ENCODE results near the gene PSMD5. TPM values are rescaled to one million over a fixed set of nuclear protein-coding genes. Genes with fewer than 3 reads are reported as not detected.

PSMD5 gene
- total and polyA plus RNA-seq, 10 of the 15 experiments (the other 5 are each of a cell fraction or from before 2014, with no cell fraction given) = 8.8 to 47.7 (median 25.1) TPM

DNA sequence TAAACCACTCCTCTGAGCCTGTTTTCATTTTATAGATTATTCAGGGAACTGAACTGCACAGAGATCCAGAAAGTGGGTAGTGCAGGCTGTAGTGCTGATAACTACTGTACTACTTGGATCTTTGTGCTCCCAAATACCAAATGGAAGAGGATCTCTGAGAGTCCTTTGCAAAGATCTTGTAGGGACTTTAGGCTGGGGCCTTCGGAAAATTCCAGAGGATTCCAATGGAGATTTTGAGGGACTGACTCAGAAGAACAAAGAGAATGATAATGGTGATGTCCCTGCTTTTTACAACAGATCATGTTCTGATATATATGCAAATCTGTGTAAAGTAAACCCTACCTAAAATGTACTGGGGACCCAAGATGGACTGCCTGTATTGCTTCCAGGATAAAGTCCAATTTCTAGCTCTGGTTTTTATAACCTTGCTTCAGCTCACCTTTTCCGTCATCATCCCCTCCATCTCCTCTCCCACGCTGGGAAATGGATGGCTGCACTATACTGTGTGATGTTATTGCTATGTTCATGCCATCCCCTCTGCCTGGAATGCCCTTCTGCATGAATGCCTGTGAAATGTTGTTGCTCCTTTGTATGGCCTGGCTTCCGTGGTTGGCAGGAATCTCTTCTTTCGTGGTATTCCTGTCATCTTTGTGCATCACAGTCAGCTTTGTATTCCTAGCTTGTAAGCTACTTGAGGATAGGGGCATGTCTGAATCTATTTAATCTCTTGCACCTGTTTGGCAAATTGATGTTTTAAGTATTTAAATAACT, 9.7 kb upstream of the PSMD5 start:
- ChIA-PET RAD21 (ENCODE audit: unreplicated experiment) (interaction anchor here (0.9 kb wide), 1 partner anchor 9 kb away, joined by 3 read pairs; the partner anchor contains the start of gene PSMD5), POLR2A (no interaction called here), SMC1A (ENCODE audit: uncharacterized antibody, unreplicated experiment) (interaction anchor here (0.6 to 1.3 kb wide), 3 partner anchors 17 to 208 kb away, joined by 3 read pairs; no protein-coding TSS in a partner anchor), CTCF (no interaction called here)
- Histone ChIP-seq H3K4me3 (no peak overlapping the region), H3K36me3 (ENCODE audit: control insufficient read depth in 2 of 2, insufficient read depth in 2 of 2, low read length in 1 of 2) (peaks cover 6 to 11% of the 10 kb centered on the region in 2 experiments), H2AFZ (ENCODE audit: control insufficient read depth, low read depth, low read length) (no peak overlapping the region), H3K4me1 (ENCODE audit: control insufficient read depth, insufficient read depth, low read length) (no peaks in the 10 kb centered on the region), H3K9me3 (replicated peaks; ENCODE audit: control insufficient read depth, insufficient read depth, low read length) (no peaks in the 10 kb centered on the region), H3K27ac (ENCODE audit: control insufficient read depth, insufficient read depth) (no peak overlapping the region), H4K20me1 (ENCODE audit: control insufficient read depth, insufficient read depth) (no peaks in the 10 kb centered on the region), H3K79me2 (ENCODE audit: control insufficient read depth, insufficient read depth, low read length) (no peaks in the 10 kb centered on the region), H3K27me3 (replicated peaks in 1 of 2; ENCODE audit: control insufficient read depth in 2 of 2, insufficient read depth in 2 of 2, low read length in 1 of 2) (no peaks in the 10 kb centered on the region), H3K4me2 (ENCODE audit: control insufficient read depth, insufficient read depth) (no peak overlapping the region), H3K9ac (ENCODE audit: control insufficient read depth, insufficient read depth, low read length) (no peak overlapping the region)
- in situ Hi-C loops (cut with MboI) = no loop called here
- WGBS (ENCODE audit: insufficient coverage, insufficient replicate concordance, low lambda C conversion rate, missing lambda C conversion rate) = 98% methylated on average over 5 of the region's 5 CpGs
- BruUV-seq (replicated peaks) = no TSS peak
- ATAC-seq = no peak
- intact Hi-C loops (cut with micrococcal nuclease; ENCODE audit: unreplicated experiment) = no loop called here
- DNase-seq (ENCODE audit: low read depth, low spot score) = no peak
- no peak for FAIRE-seq
- peak; percentile 31; the same call in 1 of the 2 replicates for TF ChIP-seq POLR2AphosphoS5 (IDR thresholded peaks at IDR 0.05; ENCODE audit: low read length)
- TF ChIP-seq, protein P1, sequence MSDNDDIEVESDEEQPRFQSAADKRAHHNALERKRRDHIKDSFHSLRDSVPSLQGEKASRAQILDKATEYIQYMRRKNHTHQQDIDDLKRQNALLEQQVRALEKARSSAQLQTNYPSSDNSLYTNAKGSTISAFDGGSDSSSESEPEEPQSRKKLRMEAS (IDR thresholded peaks at IDR 0.05; ENCODE audit: low read depth, low read length) = no peak
- TF ChIP-seq ATF7 (IDR thresholded peaks at IDR 0.05; ENCODE audit: low read depth) = no peak
- no peak for TF ChIP-seq RCOR1 (conservative IDR thresholded peaks at IDR 0.05; ENCODE audit: low read depth, low read length)
- TF ChIP-seq TBL1XR1 (IDR thresholded peaks at IDR 0.05; ENCODE audit: low read depth, low read length) = no peak
- no peak for TF ChIP-seq CREB1 (IDR thresholded peaks at IDR 0.05; ENCODE audit: low read depth)
- TF ChIP-seq HCFC1 (IDR thresholded peaks at IDR 0.05; ENCODE audit: low read length) = no peak
- no peak for TF ChIP-seq KAT2A (conservative IDR thresholded peaks at IDR 0.05; ENCODE audit: control insufficient read depth, low read depth, low read length)
- no peak for TF ChIP-seq MEF2B (IDR thresholded peaks at IDR 0.05; ENCODE audit: partially characterized antibody, poor library complexity, severe bottlenecking)
- TF ChIP-seq RUNX3 (IDR thresholded peaks at IDR 0.05; ENCODE audit: low read length) = no peak
- TF ChIP-seq ZNF274 (IDR thresholded peaks at IDR 0.05; ENCODE audit: insufficient read depth, insufficient read length) = no peak
- no peak for TF ChIP-seq SPI1 (IDR thresholded peaks at IDR 0.05; ENCODE audit: borderline replicate concordance, insufficient read depth, low read depth, low read length)
- TF ChIP-seq, protein P2, sequence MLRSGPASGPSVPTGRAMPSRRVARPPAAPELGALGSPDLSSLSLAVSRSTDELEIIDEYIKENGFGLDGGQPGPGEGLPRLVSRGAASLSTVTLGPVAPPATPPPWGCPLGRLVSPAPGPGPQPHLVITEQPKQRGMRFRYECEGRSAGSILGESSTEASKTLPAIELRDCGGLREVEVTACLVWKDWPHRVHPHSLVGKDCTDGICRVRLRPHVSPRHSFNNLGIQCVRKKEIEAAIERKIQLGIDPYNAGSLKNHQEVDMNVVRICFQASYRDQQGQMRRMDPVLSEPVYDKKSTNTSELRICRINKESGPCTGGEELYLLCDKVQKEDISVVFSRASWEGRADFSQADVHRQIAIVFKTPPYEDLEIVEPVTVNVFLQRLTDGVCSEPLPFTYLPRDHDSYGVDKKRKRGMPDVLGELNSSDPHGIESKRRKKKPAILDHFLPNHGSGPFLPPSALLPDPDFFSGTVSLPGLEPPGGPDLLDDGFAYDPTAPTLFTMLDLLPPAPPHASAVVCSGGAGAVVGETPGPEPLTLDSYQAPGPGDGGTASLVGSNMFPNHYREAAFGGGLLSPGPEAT (IDR thresholded peaks at IDR 0.05; ENCODE audit: low read depth) = no peak
- 0 out of 2 replicates have a peak, but pooled peaks have one; percentile 23 for TF ChIP-seq POLR2AphosphoS2 (IDR thresholded peaks at IDR 0.05; ENCODE audit: low read depth, low read length)
- TF ChIP-seq CHD4 (IDR thresholded peaks at IDR 0.05) = no peak
- no peak for TF ChIP-seq NFXL1 (IDR thresholded peaks at IDR 0.05; ENCODE audit: borderline replicate concordance)
- no peak for TF ChIP-seq ZNF622 (IDR thresholded peaks at IDR 0.05)
- no peak for TF ChIP-seq HDGF (IDR thresholded peaks at IDR 0.05)
- 0 out of 2 replicates have a peak, but pooled peaks have one; percentile 24 for TF ChIP-seq POLR2A (IDR thresholded peaks at IDR 0.05; ENCODE audit: low read depth, low read length)
- no peak for TF ChIP-seq YBX1 (IDR thresholded peaks at IDR 0.05)
- no peak; the same call in 1 of the 2 replicates for TF ChIP-seq SMAD5 (IDR thresholded peaks at IDR 0.05; ENCODE audit: low read depth)

Data from GM12878 (cell line).